ENCODE measurements around the gene HOXA3. TPM values are rescaled to one million over a fixed set of nuclear protein-coding genes. Genes with fewer than 3 reads are reported as not detected.
A peak's percentile ranks its signal among the peaks of the same experiment; 100 is the strongest.

The HOXA3 gene
- total RNA-seq, 1 experiment from 2014 or later: 50.5 TPM

DNA sequence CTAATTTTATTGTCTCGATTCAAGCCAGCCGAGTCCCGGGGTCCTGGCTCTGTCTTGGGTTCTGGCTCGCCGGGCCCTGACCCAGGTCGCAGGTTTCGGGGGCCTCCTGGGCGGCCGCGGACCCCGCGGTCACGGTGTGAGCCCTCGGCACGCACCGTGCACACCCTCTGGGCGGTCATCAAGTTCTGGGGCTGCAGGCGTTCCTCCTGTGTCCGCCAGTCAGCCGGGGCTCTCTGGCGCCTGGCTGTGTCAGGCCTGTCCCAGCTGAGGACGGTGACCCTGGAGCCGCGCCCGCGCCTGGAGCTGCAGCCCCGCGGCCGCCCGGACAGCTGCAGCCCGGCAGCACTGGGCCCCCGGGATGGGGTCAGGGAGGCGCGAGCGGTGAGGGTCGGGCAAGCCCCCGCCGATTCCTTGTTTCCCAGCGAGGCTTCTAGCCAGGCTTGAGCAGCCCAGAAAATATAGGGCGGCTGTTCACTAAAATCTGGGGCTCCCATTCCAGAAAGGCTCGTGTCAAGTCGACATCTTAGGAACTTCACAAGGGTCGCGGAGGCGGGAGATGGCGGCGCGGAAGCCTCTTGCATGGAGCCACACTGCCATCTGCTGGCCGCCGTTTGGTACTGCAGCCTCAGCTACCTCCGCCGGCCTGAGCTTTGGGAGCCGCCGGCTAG is 8.3 kb upstream of the HOXA3 start:
- intact Hi-C loops (cut with micrococcal nuclease; ENCODE audit: unreplicated experiment): loop anchor here (1.0 to 10.0 kb wide), 10 partner anchors 300 to 1593 kb away; no protein-coding TSS in a partner anchor
- no TSS peak for BruUV-seq (replicated peaks)
- Histone ChIP-seq H4K20me1 (ENCODE audit: insufficient read depth) (no peaks in the 10 kb centered on the region), H3K27ac (no peak overlapping the region), H3K27me3 (ENCODE audit: insufficient read depth, low read depth) (no peaks in the 10 kb centered on the region), H3K4me1 (replicated peaks; ENCODE audit: insufficient read depth) (0 out of 2 replicates have a peak, but pooled peaks cover 3% of the 10 kb centered on the region), H3K4me2 (peak overlapping the region; percentile 86), H3K4me3 (peak overlapping the region; percentile 71), H3F3A (ENCODE audit: insufficient read depth, low read depth) (peaks cover 14% of the 10 kb centered on the region; the same call in 1 of the 2 replicates), H2AFZ (peak overlapping the region; percentile 97), H3K9me2 (ENCODE audit: insufficient read depth) (no peaks in the 10 kb centered on the region), H3K9me3 (ENCODE audit: insufficient read depth, low read depth) (no peaks in the 10 kb centered on the region), H3K79me2 (ENCODE audit: low read depth) (no peaks in the 10 kb centered on the region), H3K36me3 (ENCODE audit: low read depth) (no peaks in the 10 kb centered on the region)
- peak; percentile 100 for TF ChIP-seq CTCF (conservative IDR thresholded peaks at IDR 0.05)
- TF ChIP-seq EZH2 (IDR thresholded peaks at IDR 0.05; ENCODE audit: low read depth): no peak
- DNase-seq: peak; percentile 70 to 88
- CTCF ChIA-PET: interaction anchor here (0.6 to 3.1 kb wide), 15 partner anchors 19 to 1272 kb away, joined by 3 to 24 read pairs (median 6); no protein-coding TSS in a partner anchor
- POLR2A ChIA-PET (ENCODE audit: unreplicated experiment): interaction anchor here (0.6 kb wide), 1 partner anchor 16 kb away, joined by 3 read pairs; no protein-coding TSS in a partner anchor

DNA sequence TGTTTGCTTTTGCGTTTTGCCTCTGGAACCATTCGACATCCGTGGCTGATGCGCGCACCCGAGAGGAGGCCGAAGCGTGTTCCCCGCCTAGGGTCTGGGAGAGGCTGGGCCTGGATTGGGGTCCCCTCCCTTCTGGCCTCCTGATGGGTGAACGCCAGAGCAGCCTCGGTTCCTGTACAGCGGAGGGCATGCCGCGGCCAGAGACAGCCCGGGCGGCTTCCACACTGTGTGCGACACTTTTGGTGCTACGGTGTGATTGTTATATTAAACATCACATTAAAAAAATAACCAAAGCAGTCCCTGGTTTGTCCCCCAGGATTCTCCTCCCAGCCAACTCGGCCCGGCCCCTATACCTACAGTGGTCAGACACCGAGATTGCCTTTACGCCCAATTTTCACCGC is 7.8 kb upstream of the HOXA3 start:
- Histone ChIP-seq H3K4me2 (peak overlapping the region; percentile 86), H2AFZ (peak overlapping the region; percentile 97), H3K4me1 (replicated peaks; ENCODE audit: insufficient read depth) (0 out of 2 replicates have a peak, but pooled peaks cover 3% of the 10 kb centered on the region), H4K20me1 (ENCODE audit: insufficient read depth) (no peaks in the 10 kb centered on the region), H3K9me3 (ENCODE audit: insufficient read depth, low read depth) (no peaks in the 10 kb centered on the region), H3F3A (ENCODE audit: insufficient read depth, low read depth) (peaks cover 14% of the 10 kb centered on the region; the same call in 1 of the 2 replicates), H3K9me2 (ENCODE audit: insufficient read depth) (no peaks in the 10 kb centered on the region), H3K36me3 (ENCODE audit: low read depth) (no peaks in the 10 kb centered on the region), H3K27ac (no peak overlapping the region), H3K27me3 (ENCODE audit: insufficient read depth, low read depth) (no peaks in the 10 kb centered on the region), H3K4me3 (peak overlapping the region; percentile 71; the same call in 1 of the 2 replicates), H3K79me2 (ENCODE audit: low read depth) (no peaks in the 10 kb centered on the region)
- BruUV-seq (replicated peaks): no TSS peak
- intact Hi-C loops (cut with micrococcal nuclease; ENCODE audit: unreplicated experiment): loop anchor here (2.0 to 10.0 kb wide), 4 partner anchors 935 to 1593 kb away; no protein-coding TSS in a partner anchor
- no peak for DNase-seq
- POLR2A ChIA-PET (ENCODE audit: unreplicated experiment): no interaction called here
- TF ChIP-seq CTCF (conservative IDR thresholded peaks at IDR 0.05) (no peak), EZH2 (IDR thresholded peaks at IDR 0.05; ENCODE audit: low read depth) (no peak)
- CTCF ChIA-PET: interaction anchor here (0.6 to 3.1 kb wide), 6 partner anchors 304 to 1267 kb away, joined by 3 to 24 read pairs (median 5); no protein-coding TSS in a partner anchor

DNA sequence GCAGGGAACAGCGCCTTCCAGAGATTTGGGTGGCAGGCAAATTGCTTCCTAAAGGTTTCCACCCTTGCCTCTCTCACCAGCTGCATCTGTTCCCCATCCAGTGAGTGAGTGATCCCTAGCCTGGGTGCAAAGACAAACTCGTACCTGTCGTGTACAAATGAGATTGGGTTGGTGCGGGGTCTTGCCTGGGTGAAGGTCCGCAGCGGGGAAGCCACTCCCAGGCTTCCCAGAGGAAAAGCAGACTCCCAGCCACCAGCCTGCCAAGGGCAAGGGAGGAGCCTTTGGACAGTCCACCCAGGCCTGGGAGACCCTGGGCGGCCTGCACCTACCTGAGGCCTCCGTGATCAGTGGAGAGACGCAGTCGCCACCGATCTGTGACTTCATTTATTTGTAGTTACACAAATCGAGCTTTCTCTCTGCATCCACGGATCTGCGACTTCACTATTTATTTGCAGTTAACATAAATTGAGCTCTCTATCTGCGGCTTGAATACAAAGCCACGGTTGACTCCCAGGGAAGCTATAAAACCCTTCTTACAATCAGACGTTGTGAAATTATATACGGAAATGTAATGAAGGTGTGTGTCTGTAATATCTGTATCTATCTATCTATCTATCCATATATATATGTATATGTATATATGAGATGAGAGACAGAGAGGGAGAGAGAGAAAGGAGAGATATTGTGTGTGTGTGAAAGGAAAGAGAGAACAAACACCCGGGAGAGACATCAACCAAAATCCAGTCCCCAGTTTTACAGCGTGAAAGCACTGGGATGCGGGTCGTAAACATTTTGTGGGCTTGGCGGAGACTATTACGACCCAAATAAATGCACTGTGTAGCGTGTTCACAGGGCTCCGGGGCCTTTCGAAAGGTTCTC is 7.1 kb upstream of the HOXA3 start:
- Histone ChIP-seq H2AFZ (no peak overlapping the region), H3F3A (ENCODE audit: insufficient read depth, low read depth) (peaks cover 14% of the 10 kb centered on the region; the same call in 1 of the 2 replicates), H3K4me2 (no peak overlapping the region), H3K9me3 (ENCODE audit: insufficient read depth, low read depth) (no peaks in the 10 kb centered on the region), H3K79me2 (ENCODE audit: low read depth) (no peaks in the 10 kb centered on the region), H3K9me2 (ENCODE audit: insufficient read depth) (no peaks in the 10 kb centered on the region), H3K36me3 (ENCODE audit: low read depth) (no peaks in the 10 kb centered on the region), H3K4me1 (replicated peaks; ENCODE audit: insufficient read depth) (0 out of 2 replicates have a peak, but pooled peaks cover 3% of the 10 kb centered on the region), H4K20me1 (ENCODE audit: insufficient read depth) (no peaks in the 10 kb centered on the region), H3K27ac (no peak overlapping the region), H3K27me3 (ENCODE audit: insufficient read depth, low read depth) (no peaks in the 10 kb centered on the region), H3K4me3 (no peak overlapping the region)
- TF ChIP-seq CTCF (conservative IDR thresholded peaks at IDR 0.05) (no peak), EZH2 (IDR thresholded peaks at IDR 0.05; ENCODE audit: low read depth) (no peak)
- ChIA-PET POLR2A (ENCODE audit: unreplicated experiment) (no interaction called here), CTCF (interaction anchor here (1.5 kb wide), 1 partner anchor 473 kb away, joined by 4 read pairs; no protein-coding TSS in a partner anchor)
- no TSS peak for BruUV-seq (replicated peaks)
- intact Hi-C loops (cut with micrococcal nuclease; ENCODE audit: unreplicated experiment): loop anchor here (2.0 to 10.0 kb wide), 4 partner anchors 935 to 1592 kb away; no protein-coding TSS in a partner anchor
- no peak for DNase-seq
